ENCODE results near the gene ATE1.
"Not testable (repeated sequence)": the region's sequence is repeated elsewhere in the genome, so short reads cannot be mapped to it uniquely, and the experiment has no call there.

ATE1 gene

GRCh38 chr10:121765204-121765603 is 162.6 kb downstream of the ATE1 start:
- no peak for TF ChIP-seq CTCF (conservative IDR thresholded peaks at IDR 0.05; ENCODE audit: low read depth, low read length)
- no peak for DNase-seq (ENCODE audit: low read depth)
- no peak overlapping the region for H3K4me3 ChIP-seq (ENCODE audit: low read depth, low read length)

GRCh38 chr10:121764233-121764942 is 163.4 kb downstream of the ATE1 start:
- no peak overlapping the region for H3K4me3 ChIP-seq (ENCODE audit: low read depth, low read length)
- TF ChIP-seq CTCF (conservative IDR thresholded peaks at IDR 0.05; ENCODE audit: low read depth, low read length): no peak
- no peak for DNase-seq (ENCODE audit: low read depth)

GRCh38 chr10:121757241-121757640 is 170.6 kb downstream of the ATE1 start:
- DNase-seq (ENCODE audit: low read depth); H3K4me3 ChIP-seq (ENCODE audit: low read depth, low read length): not testable (repeated sequence)

- not testable (repeated sequence) for DNase-seq (ENCODE audit: low read depth)
These were observed 172.3 kb downstream of the ATE1 start for GRCh38 chr10:121755496-121755895.

GRCh38 chr10:121754666-121755065 is 173.2 kb downstream of the ATE1 start:
- no peak overlapping the region for H3K4me3 ChIP-seq (ENCODE audit: low read depth, low read length)
- DNase-seq (ENCODE audit: low read depth): peak; percentile 28
- TF ChIP-seq CTCF (conservative IDR thresholded peaks at IDR 0.05; ENCODE audit: low read depth, low read length): no peak

More at GRCh38 chr10:121755496-121755895, 172.3 kb downstream of the ATE1 start:
- H3K4me3 ChIP-seq (ENCODE audit: low read depth, low read length): not testable (repeated sequence)

- peak; percentile 55 for TF ChIP-seq CTCF (conservative IDR thresholded peaks at IDR 0.05; ENCODE audit: low read depth, low read length)
- DNase-seq (ENCODE audit: low read depth): peak; percentile 84
- H3K4me3 ChIP-seq (ENCODE audit: low read depth, low read length): no peak overlapping the region
These were observed 173.9 kb downstream of the ATE1 start for GRCh38 chr10:121753726-121754476.

GRCh38 chr10:121751191-121751760 is 176.6 kb downstream of the ATE1 start:
- DNase-seq (ENCODE audit: low read depth): no peak
- no peak overlapping the region for H3K4me3 ChIP-seq (ENCODE audit: low read depth, low read length)
- TF ChIP-seq CTCF (conservative IDR thresholded peaks at IDR 0.05; ENCODE audit: low read depth, low read length): no peak
